ENCODE measurements around the gene PLP1. TPM values are rescaled to one million over a fixed set of nuclear protein-coding genes. Genes with fewer than 3 reads are reported as not detected.

PLP1 gene
- total and polyA plus RNA-seq, 2 donors (not counting 3 experiments of a cell fraction or from before 2014, with no cell fraction given) = not detected

DNA sequence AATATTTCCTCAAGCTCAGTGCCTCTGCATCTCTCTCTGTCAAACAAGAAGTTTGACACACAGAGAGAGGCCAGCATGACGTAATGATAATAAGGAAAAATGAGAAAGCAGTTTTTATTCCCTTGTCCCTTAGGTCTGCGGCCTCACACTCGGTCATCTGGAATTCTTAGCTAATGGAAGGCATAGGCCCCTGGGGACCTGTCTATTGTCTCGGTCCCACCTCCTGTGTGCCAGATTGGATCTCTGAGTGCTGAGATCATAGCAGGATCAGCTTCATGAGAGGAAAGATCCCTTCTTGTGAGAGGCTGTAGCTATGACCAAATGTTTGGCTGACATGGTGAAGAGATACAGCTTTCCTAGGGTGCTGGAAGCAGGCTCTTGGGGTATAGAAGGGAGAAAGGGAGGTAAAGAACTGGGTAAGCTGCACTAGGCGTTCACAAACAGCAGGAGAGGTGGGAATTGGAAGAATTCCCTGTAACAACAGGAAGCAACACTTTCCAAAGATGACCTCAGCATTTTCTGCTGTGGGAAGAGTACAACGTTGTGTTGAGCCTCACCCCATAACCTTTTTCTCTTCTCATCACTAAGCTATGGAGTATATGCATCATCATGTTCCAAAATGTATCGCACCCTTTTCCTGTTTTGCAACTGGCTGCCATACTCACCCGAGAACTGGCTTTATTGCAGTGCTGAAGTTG lies 45.7 kb upstream of the PLP1 start:
- H3K9me3 ChIP-seq (replicated peaks; ENCODE audit: control insufficient read depth, insufficient read depth, low read length) = no peaks in the 10 kb centered on the region
- no peaks in the 10 kb centered on the region for H3K79me2 ChIP-seq (ENCODE audit: control insufficient read depth, insufficient read depth, low read length)
- peak overlapping the region; percentile 49 for H3K4me2 ChIP-seq (ENCODE audit: insufficient read depth, low read length)
- peak overlapping the region; percentile 74 for H3K27ac ChIP-seq (ENCODE audit: insufficient read depth, low read depth, low read length)
- H3K4me3 ChIP-seq (replicated peaks in 1 of 3; ENCODE audit: insufficient read depth in 1 of 3, low read depth in 1 of 3, low read length in 3 of 3) = no peak overlapping the region
- H3K9ac ChIP-seq (replicated peaks; ENCODE audit: extremely low read depth, insufficient read depth, low read length) = peak overlapping the region; percentile 34
- no peaks in the 10 kb centered on the region for H4K20me1 ChIP-seq (replicated peaks; ENCODE audit: control insufficient read depth, extremely low read depth, insufficient read depth, low read length)
- BruUV-seq (replicated peaks) = no TSS peak
- intact Hi-C loops (cut with micrococcal nuclease) (no loop called here), dilution Hi-C loops (cut with MboI; ENCODE audit: extremely low pct_ligation_motif_present, low sequenced_read_pairs) (no loop called here)
- peaks cover 18% of the 10 kb centered on the region for H3K4me1 ChIP-seq (ENCODE audit: control insufficient read depth, extremely low read depth, insufficient read depth, low read length)
- H3K36me3 ChIP-seq (ENCODE audit: control insufficient read depth in 2 of 2, extremely low read depth in 1 of 2, insufficient read depth in 2 of 2, low read length in 2 of 2) = no peaks in the 10 kb centered on the region
- FAIRE-seq (peak; percentile 93), DNase-seq (ENCODE audit: low read depth, low spot score) (peak; percentile 73)
- H3K9me1 ChIP-seq (replicated peaks; ENCODE audit: control insufficient read depth, extremely low read depth, insufficient read depth, low read length) = no peaks in the 10 kb centered on the region
- ChIA-PET CTCF (interaction anchor here (1.0 to 4.1 kb wide), 4 partner anchors 11 to 44 kb away, joined by 3 to 28 read pairs (median 4); partner anchors contain the start of gene TMEM31), POLR2A (no interaction called here)
- peak; percentile 22 for TF ChIP-seq JUN (IDR thresholded peaks at IDR 0.05; ENCODE audit: borderline replicate concordance, insufficient read depth, insufficient read length, low read depth)
- no peak for TF ChIP-seq FOS (IDR thresholded peaks at IDR 0.05; ENCODE audit: borderline replicate concordance, insufficient read depth, low read length)
- peak overlapping the region; percentile 78 for H2AFZ ChIP-seq (ENCODE audit: low read depth, low read length)
- H3K27me3 ChIP-seq (ENCODE audit: control insufficient read depth in 2 of 2, insufficient read depth in 2 of 2, low read length in 2 of 2) = no peaks in the 10 kb centered on the region

DNA sequence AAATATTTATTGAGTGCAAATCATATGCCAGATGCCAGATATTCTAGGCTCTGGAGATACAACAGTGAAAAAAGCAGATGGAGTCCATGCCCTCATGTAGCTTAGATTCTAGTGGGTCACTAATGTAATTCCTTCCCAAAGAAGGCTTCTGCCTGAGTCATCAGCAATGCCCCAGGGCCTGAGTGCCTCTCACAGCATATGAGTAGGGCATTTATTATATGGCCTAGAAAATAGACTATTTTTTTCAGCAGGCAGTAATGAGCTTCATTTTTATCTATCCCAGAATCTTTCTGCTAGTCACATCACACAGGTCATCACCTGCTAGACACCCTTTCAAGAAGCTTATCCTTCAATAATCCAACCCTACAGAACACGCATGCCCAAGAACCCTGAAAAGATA lies 43.6 kb upstream of the PLP1 start:
- H3K27ac ChIP-seq (ENCODE audit: insufficient read depth, low read depth, low read length) = no peak overlapping the region
- no peak for FAIRE-seq
- no peaks in the 10 kb centered on the region for H4K20me1 ChIP-seq (replicated peaks; ENCODE audit: control insufficient read depth, extremely low read depth, insufficient read depth, low read length)
- H3K36me3 ChIP-seq (ENCODE audit: control insufficient read depth in 2 of 2, extremely low read depth in 1 of 2, insufficient read depth in 2 of 2, low read length in 2 of 2) = no peaks in the 10 kb centered on the region
- H3K27me3 ChIP-seq (ENCODE audit: control insufficient read depth in 2 of 2, insufficient read depth in 2 of 2, low read length in 2 of 2) = no peaks in the 10 kb centered on the region
- no peak for DNase-seq (ENCODE audit: low read depth, low spot score)
- intact Hi-C loops (cut with micrococcal nuclease) (no loop called here), dilution Hi-C loops (cut with MboI; ENCODE audit: extremely low pct_ligation_motif_present, low sequenced_read_pairs) (no loop called here)
- peaks cover 18% of the 10 kb centered on the region for H3K4me1 ChIP-seq (ENCODE audit: control insufficient read depth, extremely low read depth, insufficient read depth, low read length)
- TF ChIP-seq, protein P1, sequence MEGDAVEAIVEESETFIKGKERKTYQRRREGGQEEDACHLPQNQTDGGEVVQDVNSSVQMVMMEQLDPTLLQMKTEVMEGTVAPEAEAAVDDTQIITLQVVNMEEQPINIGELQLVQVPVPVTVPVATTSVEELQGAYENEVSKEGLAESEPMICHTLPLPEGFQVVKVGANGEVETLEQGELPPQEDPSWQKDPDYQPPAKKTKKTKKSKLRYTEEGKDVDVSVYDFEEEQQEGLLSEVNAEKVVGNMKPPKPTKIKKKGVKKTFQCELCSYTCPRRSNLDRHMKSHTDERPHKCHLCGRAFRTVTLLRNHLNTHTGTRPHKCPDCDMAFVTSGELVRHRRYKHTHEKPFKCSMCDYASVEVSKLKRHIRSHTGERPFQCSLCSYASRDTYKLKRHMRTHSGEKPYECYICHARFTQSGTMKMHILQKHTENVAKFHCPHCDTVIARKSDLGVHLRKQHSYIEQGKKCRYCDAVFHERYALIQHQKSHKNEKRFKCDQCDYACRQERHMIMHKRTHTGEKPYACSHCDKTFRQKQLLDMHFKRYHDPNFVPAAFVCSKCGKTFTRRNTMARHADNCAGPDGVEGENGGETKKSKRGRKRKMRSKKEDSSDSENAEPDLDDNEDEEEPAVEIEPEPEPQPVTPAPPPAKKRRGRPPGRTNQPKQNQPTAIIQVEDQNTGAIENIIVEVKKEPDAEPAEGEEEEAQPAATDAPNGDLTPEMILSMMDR (IDR thresholded peaks at IDR 0.05; ENCODE audit: extremely low read depth in 1 of 2, insufficient read depth in 1 of 2, low read depth in 1 of 2, low read length in 2 of 2) = no peak
- TF ChIP-seq FOS (IDR thresholded peaks at IDR 0.05; ENCODE audit: borderline replicate concordance, insufficient read depth, low read length) (no peak), MYC (IDR thresholded peaks at IDR 0.05; ENCODE audit: low read depth, low read length) (no peak), JUN (IDR thresholded peaks at IDR 0.05; ENCODE audit: borderline replicate concordance, insufficient read depth, insufficient read length, low read depth) (no peak), POLR2A (IDR thresholded peaks at IDR 0.05; ENCODE audit: low read depth, low read length) (no peak), POLR2AphosphoS5 (IDR thresholded peaks at IDR 0.05; ENCODE audit: insufficient read depth, low read depth, low read length) (no peak), EZH2 (IDR thresholded peaks at IDR 0.05; ENCODE audit: borderline replicate concordance, low read depth, low read length, severe bottlenecking) (no peak), GATA2 (IDR thresholded peaks at IDR 0.05; ENCODE audit: insufficient read depth, insufficient read length, low read depth, low read length) (no peak)
- TF ChIP-seq, protein P2, sequence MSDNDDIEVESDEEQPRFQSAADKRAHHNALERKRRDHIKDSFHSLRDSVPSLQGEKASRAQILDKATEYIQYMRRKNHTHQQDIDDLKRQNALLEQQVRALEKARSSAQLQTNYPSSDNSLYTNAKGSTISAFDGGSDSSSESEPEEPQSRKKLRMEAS (IDR thresholded peaks at IDR 0.05; ENCODE audit: insufficient read depth, insufficient read length) = no peak
- no TSS peak for BruUV-seq (replicated peaks)
- no peaks in the 10 kb centered on the region for H3K9me1 ChIP-seq (replicated peaks; ENCODE audit: control insufficient read depth, extremely low read depth, insufficient read depth, low read length)
- H3K4me2 ChIP-seq (ENCODE audit: insufficient read depth, low read length) = no peak overlapping the region
- no peak overlapping the region for H3K9ac ChIP-seq (replicated peaks; ENCODE audit: extremely low read depth, insufficient read depth, low read length)
- ChIA-PET CTCF (interaction anchor here (1.6 kb wide), 1 partner anchor 21 kb away, joined by 7 read pairs; no protein-coding TSS in a partner anchor), POLR2A (no interaction called here)
- H2AFZ ChIP-seq (ENCODE audit: low read depth, low read length) = no peak overlapping the region
- H3K4me3 ChIP-seq (replicated peaks in 1 of 3; ENCODE audit: insufficient read depth in 1 of 3, low read depth in 1 of 3, low read length in 3 of 3) = no peak overlapping the region
- H3K9me3 ChIP-seq (replicated peaks; ENCODE audit: control insufficient read depth, insufficient read depth, low read length) = no peaks in the 10 kb centered on the region
- no peaks in the 10 kb centered on the region for H3K79me2 ChIP-seq (ENCODE audit: control insufficient read depth, insufficient read depth, low read length)

All from endothelial cell of umbilical vein (primary cell).